NT2/D1 (cell line): ENCODE results near the gene MACO1.

ENCODE experiments used
- SUZ12 ChIP-seq: IDR thresholded peaks from 2 replicates; pipeline ENCODE4 v1.6.1; 2011; ENCODE audit not compliant: insufficient read length, insufficient read depth; ENCODE audit errors: extremely low read depth
- YY1 ChIP-seq: IDR thresholded peaks from 2 replicates; pipeline ENCODE4 v1.6.1; 2011; ENCODE audit not compliant: insufficient read length, insufficient read depth
- ZNF274 ChIP-seq: IDR thresholded peaks from 2 replicates; pipeline ENCODE4 v1.6.1; 2011; ENCODE audit warnings: mild to moderate bottlenecking, low read depth, low read length

DNA sequence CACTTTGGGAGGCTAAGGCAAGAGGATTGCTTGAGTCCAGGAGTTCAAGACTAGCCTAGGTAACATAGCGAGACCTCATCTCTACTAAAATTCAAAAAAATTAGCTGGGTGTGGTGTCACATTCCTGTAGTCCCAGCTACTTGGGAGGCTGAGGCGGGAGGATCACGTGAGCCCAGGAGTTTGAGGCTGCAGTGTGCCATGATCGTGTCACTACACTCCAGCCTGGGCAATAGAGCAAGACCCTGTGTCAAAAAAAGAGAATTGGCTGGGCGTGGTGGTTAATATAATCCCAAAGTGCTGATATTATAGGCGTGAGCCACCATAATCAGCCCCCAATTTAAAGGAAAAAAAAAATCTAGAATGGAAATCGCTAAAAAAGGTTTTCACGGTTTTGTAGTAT is 7.0 kb downstream of the MACO1 start:
- TF ChIP-seq YY1 (no peak), ZNF274 (no peak), SUZ12 (no peak)
